ENCODE data around the gene NAALADL2. TPM values are rescaled to one million over a fixed set of nuclear protein-coding genes. Genes with fewer than 3 reads are reported as not detected.
"Not testable (repeated sequence)": the region's sequence is repeated elsewhere in the genome, so short reads cannot be mapped to it uniquely, and the experiment has no call there.

The NAALADL2 gene
- total RNA-seq, 4 donors from 2014 or later, result 0.85 to 6.3 (median 1.6) TPM

DNA sequence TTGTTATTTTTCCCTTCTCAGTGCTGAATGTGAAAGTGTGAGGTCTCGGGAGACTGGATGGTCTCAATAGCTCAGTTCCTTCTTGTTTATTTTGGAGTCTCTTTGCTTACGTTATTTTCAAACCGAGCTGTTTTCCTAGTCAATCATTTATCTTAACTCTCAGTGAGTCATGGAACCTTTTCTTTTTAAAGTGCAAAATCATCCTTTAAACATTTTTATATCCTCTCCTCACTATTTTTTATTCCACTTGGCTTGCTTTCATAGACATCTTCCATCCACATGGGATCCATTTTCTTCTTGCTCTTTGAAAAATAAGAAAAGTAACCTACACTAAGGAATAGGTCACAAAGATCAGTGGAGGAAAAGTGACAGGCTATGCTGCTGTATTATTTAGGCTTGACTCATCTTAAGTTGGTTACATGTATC lies 497.8 kb downstream of the NAALADL2 start:
- Histone ChIP-seq H3K9me3 (no peaks in the 10 kb centered on the region), H3K27ac (no peak overlapping the region), H3K4me1 (no peaks in the 10 kb centered on the region), H3K4me3 (no peak overlapping the region), H3K27me3 (no peaks in the 10 kb centered on the region), H3K36me3 (no peaks in the 10 kb centered on the region)
- intact Hi-C loops (cut with DNase I), result no loop called here
- TF ChIP-seq CTCF (IDR thresholded peaks at IDR 0.05), result no peak
- TF ChIP-seq POLR2A (IDR thresholded peaks at IDR 0.05), result no peak
- DNase-seq, result no peak
- 38 to 53% methylated on average over 3 of the region's 3 CpGs for WGBS, 2 donors

DNA sequence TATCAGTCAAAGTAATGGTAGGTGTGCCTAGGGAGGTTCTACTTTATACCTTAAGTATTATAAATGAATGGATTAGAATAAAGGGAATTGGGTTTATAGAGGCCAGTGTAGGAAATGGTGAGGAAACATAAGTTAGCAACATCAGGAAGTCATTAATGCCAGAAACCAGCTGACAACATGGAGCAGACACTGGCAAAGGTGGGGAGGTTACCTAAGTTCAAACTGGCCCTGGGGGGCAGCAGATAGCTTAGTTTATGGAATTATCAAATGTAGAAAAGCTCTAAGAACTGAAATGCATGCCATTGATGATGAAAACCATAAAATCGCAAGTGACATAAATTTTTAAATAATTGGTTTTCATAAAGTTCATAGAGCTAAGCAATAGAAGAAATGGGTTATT lies 498.6 kb downstream of the NAALADL2 start:
- WGBS, 2 donors, result 81 to 94% methylated on average over 1 of the region's 1 CpG
- Histone ChIP-seq H3K9me3 (no peaks in the 10 kb centered on the region), H3K4me1 (no peaks in the 10 kb centered on the region), H3K36me3 (no peaks in the 10 kb centered on the region), H3K4me3 (no peak overlapping the region), H3K27ac (no peak overlapping the region), H3K27me3 (no peaks in the 10 kb centered on the region)
- TF ChIP-seq POLR2A (IDR thresholded peaks at IDR 0.05) (no peak), CTCF (IDR thresholded peaks at IDR 0.05) (no peak)
- no peak for DNase-seq
- intact Hi-C loops (cut with DNase I), result no loop called here

DNA sequence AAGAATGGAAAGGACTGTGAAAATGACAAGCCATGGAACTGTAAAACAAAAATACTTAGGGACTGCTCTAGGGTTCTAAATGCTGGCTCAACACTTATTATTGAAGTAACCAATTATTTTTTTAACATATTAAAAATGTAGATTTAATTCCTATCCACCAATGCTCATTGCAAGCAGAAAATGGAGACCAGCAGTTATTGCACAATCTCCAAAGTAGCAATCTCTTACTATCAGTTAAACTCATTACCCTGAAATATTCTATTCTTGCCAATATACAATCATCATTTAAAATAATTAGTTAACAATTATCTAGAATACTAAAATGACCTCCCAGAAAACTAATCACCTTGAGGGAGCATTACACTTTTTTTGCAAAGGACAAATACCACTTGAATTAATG lies 499.8 kb downstream of the NAALADL2 start:
- H3K27ac ChIP-seq, result no peak overlapping the region
- H3K27me3 ChIP-seq, result no peaks in the 10 kb centered on the region
- intact Hi-C loops (cut with DNase I), result no loop called here
- TF ChIP-seq POLR2A (IDR thresholded peaks at IDR 0.05) (no peak), CTCF (IDR thresholded peaks at IDR 0.05) (no peak)
- no peak for DNase-seq
- no peaks in the 10 kb centered on the region for H3K36me3 ChIP-seq
- H3K9me3 ChIP-seq, result no peaks in the 10 kb centered on the region
- no peak overlapping the region for H3K4me3 ChIP-seq
- H3K4me1 ChIP-seq, result no peaks in the 10 kb centered on the region

DNA sequence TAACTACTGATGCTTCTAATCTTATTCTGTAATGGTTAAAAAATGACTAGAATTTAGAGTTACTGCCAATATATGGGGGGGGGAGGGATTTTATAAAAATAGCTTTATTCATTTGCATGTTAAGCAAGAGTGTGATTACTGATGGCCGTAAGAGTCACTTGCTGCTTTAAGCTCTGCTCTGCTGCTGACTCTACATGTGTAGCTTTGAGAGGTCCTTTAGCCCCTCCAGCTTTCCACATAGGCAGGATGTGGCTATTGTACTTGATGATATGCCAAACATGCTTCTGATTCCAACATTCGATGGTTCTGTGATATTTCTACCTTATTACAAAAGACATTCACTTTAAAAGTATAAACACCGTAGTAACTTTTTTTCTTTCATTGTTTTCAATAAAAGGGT lies 511.3 kb downstream of the NAALADL2 start:
- H3K4me3 ChIP-seq; H3K27me3 ChIP-seq; DNase-seq; H3K4me1 ChIP-seq; intact Hi-C loops (cut with DNase I); H3K36me3 ChIP-seq; H3K27ac ChIP-seq; H3K9me3 ChIP-seq: not testable (repeated sequence)
- 39 to 43% methylated on average over 3 of the region's 3 CpGs for WGBS, 2 donors

DNA sequence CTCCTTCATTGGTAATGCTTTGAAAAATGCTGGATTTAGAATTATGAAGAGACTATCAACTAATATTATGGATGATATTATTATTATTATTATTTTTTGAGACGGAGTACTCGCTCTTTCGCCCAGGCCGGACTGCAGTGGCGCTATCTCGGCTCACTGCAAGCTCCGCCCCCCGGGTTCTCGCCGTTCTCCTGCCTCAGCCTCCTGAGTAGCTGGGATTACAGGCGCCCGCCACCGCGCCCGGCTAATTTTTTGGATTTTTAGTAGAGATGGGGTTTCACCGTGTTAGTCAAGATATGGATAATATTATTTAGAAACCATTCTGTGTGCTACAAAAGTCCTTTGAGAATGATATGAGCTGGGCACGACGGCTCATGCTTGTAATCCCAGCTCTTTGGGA lies 512.1 kb downstream of the NAALADL2 start:
- intact Hi-C loops (cut with DNase I); H3K9me3 ChIP-seq: not testable (repeated sequence)
- WGBS, 2 donors, result 94 to 98% methylated on average over 14 to 18 of the region's 18 CpGs

DNA sequence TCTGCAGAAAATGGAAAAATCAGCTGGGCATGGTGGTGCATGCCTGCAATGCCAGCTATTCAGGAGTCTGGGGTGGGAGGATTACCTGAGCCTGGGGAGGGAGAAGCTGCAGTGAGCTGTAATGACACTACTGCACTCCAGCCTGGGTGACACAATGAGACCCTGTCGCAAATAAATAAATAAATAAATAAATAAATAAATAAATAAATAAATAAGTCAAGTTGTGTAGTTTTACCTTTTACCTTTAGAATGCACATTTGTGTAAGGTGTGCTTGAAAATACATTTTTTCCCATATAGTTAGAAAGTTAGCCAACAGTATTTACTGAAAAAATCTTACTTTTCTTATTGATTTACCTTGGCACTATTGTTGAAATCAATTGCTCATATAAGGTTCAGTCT lies 515.6 kb downstream of the NAALADL2 start:
- TF ChIP-seq POLR2A (IDR thresholded peaks at IDR 0.05) (no peak), CTCF (IDR thresholded peaks at IDR 0.05) (no peak)
- Histone ChIP-seq H3K36me3 (no peaks in the 10 kb centered on the region), H3K4me1 (no peaks in the 10 kb centered on the region), H3K27ac (no peak overlapping the region), H3K4me3 (no peak overlapping the region), H3K27me3 (no peaks in the 10 kb centered on the region), H3K9me3 (no peaks in the 10 kb centered on the region)
- intact Hi-C loops (cut with DNase I), result no loop called here
- DNase-seq, result no peak
- 95 to 100% methylated on average over 1 of the region's 1 CpG for WGBS, 2 donors

More for the DNA sequence above, 512.1 kb downstream of the NAALADL2 start:
- DNase-seq, H3K36me3 ChIP-seq, H3K27ac ChIP-seq, H3K27me3 ChIP-seq, H3K4me3 ChIP-seq, H3K4me1 ChIP-seq: not testable (repeated sequence)
